Sigmoid colon (tissue), 7 donors: ENCODE measurements around the gene SLC28A1. TPM values are rescaled to one million over a fixed set of nuclear protein-coding genes. Genes with fewer than 3 reads are reported as not detected.

ENCODE experiments used
- DNase-seq: peaks from one replicate; pipeline ENCODE4 v3.0.0-alpha.2; 2019
- H3K27ac ChIP-seq, 4 donors: fragments of 200-600 bp; sonication (generic); one replicate each; pipeline ENCODE4 v1.5.1; 2016 to 2019; ENCODE audit warnings: mild to moderate bottlenecking in 1 of 4
- H3K27me3 ChIP-seq, 3 donors: fragments of 200-600 bp; sonication (generic); one replicate each; pipeline ENCODE4 v1.5.1; 2019; ENCODE audit warnings: mild to moderate bottlenecking in 1 of 3
- H3K36me3 ChIP-seq, 4 donors: fragments of 200-600 bp; sonication (generic); one replicate each; pipeline ENCODE4 v1.5.1; 2016 to 2019
- H3K4me1 ChIP-seq, 4 donors: fragments of 200-600 bp; sonication (generic); one replicate each; pipeline ENCODE4 v1.5.1; 2017 to 2019
- H3K4me3 ChIP-seq, 4 donors: fragments of 200-600 bp; sonication (generic); one replicate each; pipeline ENCODE4 v1.5.1; 2017 to 2019; ENCODE audit warnings: mild to moderate bottlenecking in 2 of 4, moderate library complexity in 1 of 4
- H3K9me3 ChIP-seq, 4 donors: fragments of 200-600 bp in 3 of 4; sonication (generic) in 3 of 4; one replicate each; pipeline versions ENCODE4 v1.5.1 to v1.6.1; 2013 to 2019
- CTCF ChIP-seq, 4 experiments: fragments of 450-650 bp in 3 of 4; fragments of 200-600 bp in 1 of 4; IDR thresholded peaks; one replicate each; pipeline ENCODE4 v1.5.1; 2016 to 2019; ENCODE audit warnings: antibody characterized with exemption in 4 of 4, mild to moderate bottlenecking in 3 of 4, moderate library complexity in 2 of 4
- EP300 ChIP-seq, 4 donors: sonication (generic); formaldehyde crosslinking; IDR thresholded peaks; one replicate each; pipeline ENCODE4 v1.6.1; 2017; ENCODE audit warnings: antibody characterized with exemption in 4 of 4
- POLR2A ChIP-seq, 2 donors: fragments of 450-650 bp; IDR thresholded peaks; one replicate each; pipeline ENCODE4 v1.6.1; 2016; ENCODE audit warnings: antibody characterized with exemption in 2 of 2, mild to moderate bottlenecking in 2 of 2, moderate library complexity in 2 of 2
- POLR2AphosphoS5 ChIP-seq, 4 donors: sonication (generic); formaldehyde crosslinking; IDR thresholded peaks; one replicate each; pipeline ENCODE4 v1.6.1; 2017; ENCODE audit warnings: antibody characterized with exemption in 4 of 4
- WGBS, 2 donors: extraction: QIAGEN DNeasy Blood & Tissue Kit; methylation state at CpG; one replicate each; pipeline ENCODE4 v1.1.7; 2013; 5-methylcytosine and 5-hydroxymethylcytosine counted together
- intact Hi-C: fragments of 100-400 bp; cut with DNase I; formaldehyde crosslinking; loops from one replicate; pipeline ENCODE4 v1.15.1; 2023
- polyA plus RNA-seq, 3 donors: library from polyadenylated mRNA; stranded (reverse); fragments of 200-250 nt; gene quantifications; one replicate each; pipeline ENCODE4 v1.2.3, GENCODE V29; 2013
- total RNA-seq, 4 donors: library from RNA; depleted of rRNA; stranded (reverse); fragments of >200 nt; gene quantifications; one replicate each; pipeline ENCODE4 v1.1.0, GENCODE V29; 2016
- donor health status: healthy with polysubstance abuse.
- donor health status: Bipolar disorder and iron deficiency.
- donor health status: healthy.

Gene SLC28A1
- total and polyA plus RNA-seq, 7 donors, result not detected

- no peaks in the 10 kb centered on the region for H3K27me3 ChIP-seq
- no peak for DNase-seq
- H3K36me3 ChIP-seq, result peaks cover 0 to 52% (median 4%) of the 10 kb centered on the region in 4 donors
- 89 to 92% methylated on average over 12 of the region's 12 CpGs for WGBS, 2 donors
- intact Hi-C loops, result no loop called here
- peaks cover 0 to 8% (median 3%) of the 10 kb centered on the region in 4 donors for H3K4me1 ChIP-seq
- TF ChIP-seq EP300 (IDR thresholded peaks at IDR 0.05) (no peak), POLR2AphosphoS5 (IDR thresholded peaks at IDR 0.05) (no peak), POLR2A (IDR thresholded peaks at IDR 0.05) (no peak)
- no peak overlapping the region for H3K4me3 ChIP-seq
- no peaks in the 10 kb centered on the region for H3K9me3 ChIP-seq
- H3K27ac ChIP-seq, result no peak overlapping the region
These were observed 16.2 kb upstream of the SLC28A1 start for GRCh38 chr15:84868037-84868880.

- Histone ChIP-seq H3K4me1 (peaks cover 0 to 8% (median 0%) of the 10 kb centered on the region in 4 donors), H3K27me3 (no peaks in the 10 kb centered on the region), H3K36me3 (peaks cover 0 to 40% (median 0%) of the 10 kb centered on the region in 4 donors), H3K9me3 (no peaks in the 10 kb centered on the region), H3K4me3 (no peak overlapping the region), H3K27ac (no peak overlapping the region)
- intact Hi-C loops, result no loop called here
- DNase-seq, result no peak
- TF ChIP-seq POLR2AphosphoS5 (IDR thresholded peaks at IDR 0.05) (no peak), CTCF (IDR thresholded peaks at IDR 0.05) (no peak), EP300 (IDR thresholded peaks at IDR 0.05) (no peak), POLR2A (IDR thresholded peaks at IDR 0.05) (no peak)
- 89 to 92% methylated on average over 3 of the region's 3 CpGs for WGBS, 2 donors
These were observed 15.0 kb upstream of the SLC28A1 start for GRCh38 chr15:84869510-84869909.

GRCh38 chr15:84871428-84871985, 13.0 kb upstream of the SLC28A1 start:
- Histone ChIP-seq H3K4me1 (peaks cover 0 to 8% (median 0%) of the 10 kb centered on the region in 4 donors), H3K4me3 (no peak overlapping the region), H3K27ac (no peak overlapping the region), H3K27me3 (no peaks in the 10 kb centered on the region), H3K9me3 (no peaks in the 10 kb centered on the region), H3K36me3 (peaks cover 0 to 31% (median 0%) of the 10 kb centered on the region in 4 donors)
- 93 to 95% methylated on average over 9 of the region's 9 CpGs for WGBS, 2 donors
- intact Hi-C loops, result no loop called here
- DNase-seq, result no peak
- no peak for TF ChIP-seq CTCF (IDR thresholded peaks at IDR 0.05)

- Histone ChIP-seq H3K4me3 (no peak overlapping the region), H3K9me3 (no peaks in the 10 kb centered on the region), H3K27ac (no peak overlapping the region), H3K4me1 (peaks cover 0 to 8% (median 0%) of the 10 kb centered on the region in 4 donors), H3K27me3 (no peaks in the 10 kb centered on the region), H3K36me3 (peaks cover 0 to 24% (median 0%) of the 10 kb centered on the region in 4 donors)
- intact Hi-C loops, result no loop called here
- DNase-seq, result no peak
- 87 to 94% methylated on average over 17 of the region's 17 CpGs for WGBS, 2 donors
- TF ChIP-seq POLR2A (IDR thresholded peaks at IDR 0.05) (no peak), POLR2AphosphoS5 (IDR thresholded peaks at IDR 0.05) (no peak)
These were observed 12.2 kb upstream of the SLC28A1 start for GRCh38 chr15:84872009-84872910.

GRCh38 chr15:84873997-84874396, 10.5 kb upstream of the SLC28A1 start:
- Histone ChIP-seq H3K4me1 (peaks cover 0 to 15% (median 0%) of the 10 kb centered on the region in 4 donors), H3K27ac (no peak overlapping the region), H3K9me3 (no peaks in the 10 kb centered on the region), H3K27me3 (no peaks in the 10 kb centered on the region), H3K36me3 (peaks cover 0 to 9% (median 0%) of the 10 kb centered on the region in 4 donors), H3K4me3 (no peak overlapping the region)
- TF ChIP-seq POLR2AphosphoS5 (IDR thresholded peaks at IDR 0.05), result no peak
- TF ChIP-seq CTCF (IDR thresholded peaks at IDR 0.05), result no peak
- DNase-seq, result no peak
- intact Hi-C loops, result no loop called here
- 62 to 69% methylated on average over 7 of the region's 7 CpGs for WGBS, 2 donors
